GM19240 (cell line): Measurements from ENCODE around the gene PIP5K1C.
"Not testable (repeated sequence)": the region's sequence is repeated elsewhere in the genome, so short reads cannot be mapped to it uniquely, and the experiment has no call there.

Source experiments
- DNase-seq: peaks from one replicate; pipeline ENCODE4 v3.0.0; 2011; ENCODE audit warnings: low spot score; ENCODE audit not compliant: insufficient read length

Gene PIP5K1C

GRCh38 chr19:3678188-3678587 lies 22.1 kb downstream of the PIP5K1C start:
- no peak for DNase-seq

- DNase-seq: no peak
Measured at GRCh38 chr19:3674784-3675543, 25.3 kb downstream of the PIP5K1C start.

GRCh38 chr19:3673506-3674439 lies 26.5 kb downstream of the PIP5K1C start:
- DNase-seq: no peak

GRCh38 chr19:3672993-3673392 lies 27.3 kb downstream of the PIP5K1C start:
- no peak for DNase-seq

GRCh38 chr19:3672575-3672948 lies 27.7 kb downstream of the PIP5K1C start:
- no peak for DNase-seq

GRCh38 chr19:3671680-3672574 lies 28.3 kb downstream of the PIP5K1C start:
- no peak for DNase-seq

- DNase-seq: peak; percentile 63
Measured at GRCh38 chr19:3670796-3671679, 29.2 kb downstream of the PIP5K1C start.

GRCh38 chr19:3669947-3670795 lies 30.1 kb downstream of the PIP5K1C start:
- DNase-seq: no peak

- no peak for DNase-seq
Measured at GRCh38 chr19:3669082-3669946, 31.0 kb downstream of the PIP5K1C start.

- no peak for DNase-seq
Measured at GRCh38 chr19:3668331-3669081, 31.8 kb downstream of the PIP5K1C start.

GRCh38 chr19:3667766-3668165 lies 32.5 kb downstream of the PIP5K1C start:
- DNase-seq: no peak

- no peak for DNase-seq
Measured at GRCh38 chr19:3667037-3667638, 33.1 kb downstream of the PIP5K1C start.

GRCh38 chr19:3666545-3666856 lies 33.8 kb downstream of the PIP5K1C start:
- DNase-seq: not testable (repeated sequence)

GRCh38 chr19:3665681-3666544 lies 34.4 kb downstream of the PIP5K1C start:
- DNase-seq: peak; percentile 90

GRCh38 chr19:3664879-3665642 lies 35.2 kb downstream of the PIP5K1C start:
- no peak for DNase-seq

- DNase-seq: no peak
Measured at GRCh38 chr19:3663838-3664237, 36.4 kb downstream of the PIP5K1C start.
